PC-3 (cell line): ENCODE results near the gene SPRY4. TPM values are rescaled to one million over a fixed set of nuclear protein-coding genes. Genes with fewer than 3 reads are reported as not detected.

Experiments
- ATAC-seq: fragments of 200-7000 bp; cut with Tn5 transposase; 2 replicates; pipeline ENCODE4 v1.9.1; 2020; ENCODE audit warnings: mild to moderate bottlenecking, moderate library complexity
- BruUV-seq: library from RNA; stranded (reverse); fragments of 400-500 nt; replicated peaks from 2 replicates; lab custom pipeline; 2021; lab: Mats Ljungman, UMichigan
- CTCF ChIA-PET: fragments of 300-600 bp; sonication (Branson Sonifier 250); formaldehyde crosslinking; loops from one replicate; lab custom pipeline; 2022; ENCODE audit warnings: antibody characterized with exemption; lab: Charles Lee
- POLR2A ChIA-PET: fragments of 300-600 bp; sonication (Branson Sonifier 250); formaldehyde crosslinking; loops from one replicate; lab custom pipeline; 2022; ENCODE audit warnings: antibody characterized with exemption; ENCODE audit not compliant: unreplicated experiment; lab: Charles Lee
- DNase-seq: peaks from one replicate; pipeline ENCODE4 v3.0.0-alpha.2; 2015
- H2AFZ ChIP-seq: fragments of 300-600 bp; sonication (generic); 2 replicates; pipeline ENCODE4 v1.6.0; 2016; ENCODE audit warnings: antibody characterized with exemption, low read length
- H3F3A ChIP-seq: fragments of 300-600 bp; sonication (generic); one replicate; pipeline ENCODE4 v1.6.0; 2017; ENCODE audit warnings: antibody characterized with exemption, low read length, control low read depth, mild to moderate bottlenecking; ENCODE audit not compliant: unreplicated experiment
- H3K27ac ChIP-seq: fragments of 300-600 bp; sonication (generic); 2 replicates; pipeline ENCODE4 v1.5.1; 2016; ENCODE audit warnings: mild to moderate bottlenecking, low read length
- H3K27me3 ChIP-seq: fragments of 300-600 bp; sonication (generic); 2 replicates; pipeline ENCODE4 v1.6.1; 2016; ENCODE audit warnings: low read length, mixed read lengths
- H3K36me3 ChIP-seq: fragments of 300-600 bp; sonication (generic); 2 replicates; pipeline ENCODE4 v1.6.1; 2016; ENCODE audit warnings: low read depth, mixed run types, low read length, mixed read lengths
- H3K4me1 ChIP-seq: fragments of 300-600 bp; sonication (generic); 2 replicates; pipeline ENCODE4 v1.5.1; 2016; ENCODE audit warnings: low read length; ENCODE audit not compliant: insufficient read depth
- H3K4me2 ChIP-seq: fragments of 300-600 bp; sonication (generic); 2 replicates; pipeline ENCODE4 v1.6.0; 2016; ENCODE audit warnings: low read length
- H3K4me3 ChIP-seq: fragments of 300-600 bp; sonication (generic); 2 replicates; pipeline ENCODE4 v1.5.1; 2016; ENCODE audit warnings: mild to moderate bottlenecking, low read length, mixed read lengths
- H3K79me2 ChIP-seq: fragments of 300-600 bp; sonication (generic); 2 replicates; pipeline ENCODE4 v1.6.1; 2017; ENCODE audit warnings: low read length, mixed read lengths
- H3K9ac ChIP-seq: fragments of 300-600 bp; sonication (generic); 2 replicates; pipeline ENCODE4 v1.6.0; 2016; ENCODE audit warnings: mild to moderate bottlenecking, low read length
- H3K9me2 ChIP-seq: fragments of 300-600 bp; sonication (generic); replicated peaks from 2 replicates; pipeline ENCODE4 v1.6.1; 2016; ENCODE audit warnings: mixed run types, low read length, mixed read lengths
- H3K9me3 ChIP-seq: fragments of 300-600 bp; sonication (generic); 2 replicates; pipeline ENCODE4 v1.6.1; 2016; ENCODE audit warnings: low read length, mixed read lengths
- H4K20me1 ChIP-seq: fragments of 300-600 bp; sonication (generic); 2 replicates; pipeline ENCODE4 v1.6.1; 2016; ENCODE audit warnings: low read length, mixed read lengths
- CTCF ChIP-seq: fragments of 300-600 bp; sonication (generic); conservative IDR thresholded peaks from 2 replicates; pipeline ENCODE4 v1.5.1; 2017; ENCODE audit warnings: antibody characterized with exemption, low read depth, mild to moderate bottlenecking, low read length
- EZH2 ChIP-seq: fragments of 300-600 bp; sonication (generic); IDR thresholded peaks from one replicate; pipeline ENCODE4 v1.6.1; 2017; ENCODE audit warnings: antibody characterized with exemption, mild to moderate bottlenecking, low read length; ENCODE audit not compliant: unreplicated experiment
- EZH2phosphoT487 ChIP-seq: fragments of 300-600 bp; sonication (generic); IDR thresholded peaks from 2 replicates; pipeline ENCODE4 v1.6.1; 2018; ENCODE audit warnings: mild to moderate bottlenecking, antibody characterized with exemption, low read length, borderline replicate concordance
- intact Hi-C: fragments of 100-400 bp; cut with micrococcal nuclease; formaldehyde crosslinking; loops from 2 replicates; pipeline ENCODE4 v1.9.0; 2023
- total RNA-seq: library from RNA; depleted of rRNA; stranded (reverse); fragments of >200 nt; gene quantifications from 2 replicates; pipeline ENCODE4 v1.2.3, GENCODE V29; 2014

SPRY4 gene
- total RNA-seq, 1 experiment from 2014 or later, result 38.4 TPM

- TF ChIP-seq EZH2phosphoT487, result no peak
- no peak for TF ChIP-seq CTCF
- TF ChIP-seq EZH2, result no peak
- Histone ChIP-seq H3K9me3 (no peaks in the 10 kb centered on the region), H3K36me3 (no peaks in the 10 kb centered on the region), H3K27me3 (no peaks in the 10 kb centered on the region), H3K4me3 (no peak overlapping the region), H3K27ac (no peak overlapping the region), H3K9ac (no peak overlapping the region), H3K79me2 (no peaks in the 10 kb centered on the region), H3F3A (no peaks in the 10 kb centered on the region), H3K4me2 (no peak overlapping the region), H2AFZ (no peak overlapping the region), H3K9me2 (no peaks in the 10 kb centered on the region), H4K20me1 (no peaks in the 10 kb centered on the region), H3K4me1 (peaks cover 11% of the 10 kb centered on the region)
- DNase-seq, result no peak
- no TSS peak for BruUV-seq
- POLR2A ChIA-PET, result no interaction called here
- intact Hi-C loops, result no loop called here
- CTCF ChIA-PET, result no interaction called here
- ATAC-seq, result no peak
Measured at GRCh38 chr5:142366007-142366406, 41.2 kb upstream of the SPRY4 start.

- H3K4me3 ChIP-seq, result no peak overlapping the region
- CTCF ChIA-PET, result no interaction called here
Measured at GRCh38 chr5:142364251-142365145, 39.7 kb upstream of the SPRY4 start.

More at GRCh38 chr5:142364251-142365145, 39.7 kb upstream of the SPRY4 start:
- Histone ChIP-seq H3K9me3 (no peaks in the 10 kb centered on the region), H3K4me2 (no peak overlapping the region), H3F3A (no peaks in the 10 kb centered on the region), H3K4me1 (peaks cover 20% of the 10 kb centered on the region), H3K36me3 (no peaks in the 10 kb centered on the region), H3K27ac (no peak overlapping the region), H2AFZ (no peak overlapping the region), H3K79me2 (no peaks in the 10 kb centered on the region), H3K27me3 (no peaks in the 10 kb centered on the region), H3K9ac (no peak overlapping the region), H3K9me2 (no peaks in the 10 kb centered on the region), H4K20me1 (no peaks in the 10 kb centered on the region)
- BruUV-seq, result no TSS peak
- ATAC-seq (no peak), DNase-seq (no peak)
- TF ChIP-seq EZH2 (no peak), EZH2phosphoT487 (no peak), CTCF (no peak)
- intact Hi-C loops, result loop anchor here (5.0 kb wide), 1 partner anchor 212 kb away; no protein-coding TSS in a partner anchor
- POLR2A ChIA-PET, result no interaction called here
